ENCODE results near the gene MNAT1. TPM values are rescaled to one million over a fixed set of nuclear protein-coding genes. Genes with fewer than 3 reads are reported as not detected.
"Not testable (repeated sequence)": the region's sequence is repeated elsewhere in the genome, so short reads cannot be mapped to it uniquely, and the experiment has no call there.

Gene MNAT1
- total RNA-seq, 1 donor from 2014 or later: 40.4 TPM

DNA sequence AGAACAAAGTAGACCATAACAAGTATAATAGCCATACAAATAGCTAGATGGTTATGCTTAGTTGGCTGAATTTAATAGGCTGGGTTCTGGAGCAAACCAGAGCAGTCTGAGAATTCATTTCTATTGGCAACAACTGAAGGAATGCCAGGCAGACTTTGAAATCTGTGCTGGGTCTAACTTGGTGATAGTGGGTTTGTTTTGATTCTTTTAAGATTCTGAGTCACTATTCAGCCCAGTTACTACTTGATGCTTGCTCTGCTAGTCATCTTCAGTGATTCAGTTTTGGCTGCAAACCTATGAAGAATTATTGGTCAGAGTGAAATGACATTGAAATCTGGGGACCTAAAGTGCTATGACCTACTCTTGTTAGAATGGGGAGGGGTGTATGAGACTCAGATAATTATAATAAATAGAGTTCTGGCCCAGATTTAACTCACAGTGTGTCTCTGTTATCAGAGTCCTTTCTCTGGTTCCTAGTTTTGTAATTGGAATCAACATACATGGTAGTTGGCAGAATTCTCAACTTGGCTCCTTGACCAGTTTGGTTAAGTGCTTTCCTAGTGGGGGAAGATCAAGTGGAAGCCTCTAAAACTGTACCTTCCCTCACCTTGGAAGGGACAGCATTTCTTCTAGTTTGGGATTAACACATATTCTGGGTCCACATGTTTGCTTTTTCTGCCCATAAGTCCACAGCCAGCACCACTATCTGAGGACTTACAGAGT lies 43.5 kb downstream of the MNAT1 start:
- H3K4me3 Mint-ChIP-seq: no peak overlapping the region
- DNase-seq (ENCODE audit: low spot score in 2 of 2, unreplicated experiment in 2 of 2): no peak
- H3K27ac Mint-ChIP-seq: no peak overlapping the region
- H3K4me1 Mint-ChIP-seq: no peaks in the 10 kb centered on the region
- H3K9me3 Mint-ChIP-seq: no peaks in the 10 kb centered on the region
- H3K27me3 Mint-ChIP-seq (ENCODE audit: low read depth): no peaks in the 10 kb centered on the region
- peaks cover 2% of the 10 kb centered on the region for H3K36me3 Mint-ChIP-seq
- TF ChIP-seq, protein P1, sequence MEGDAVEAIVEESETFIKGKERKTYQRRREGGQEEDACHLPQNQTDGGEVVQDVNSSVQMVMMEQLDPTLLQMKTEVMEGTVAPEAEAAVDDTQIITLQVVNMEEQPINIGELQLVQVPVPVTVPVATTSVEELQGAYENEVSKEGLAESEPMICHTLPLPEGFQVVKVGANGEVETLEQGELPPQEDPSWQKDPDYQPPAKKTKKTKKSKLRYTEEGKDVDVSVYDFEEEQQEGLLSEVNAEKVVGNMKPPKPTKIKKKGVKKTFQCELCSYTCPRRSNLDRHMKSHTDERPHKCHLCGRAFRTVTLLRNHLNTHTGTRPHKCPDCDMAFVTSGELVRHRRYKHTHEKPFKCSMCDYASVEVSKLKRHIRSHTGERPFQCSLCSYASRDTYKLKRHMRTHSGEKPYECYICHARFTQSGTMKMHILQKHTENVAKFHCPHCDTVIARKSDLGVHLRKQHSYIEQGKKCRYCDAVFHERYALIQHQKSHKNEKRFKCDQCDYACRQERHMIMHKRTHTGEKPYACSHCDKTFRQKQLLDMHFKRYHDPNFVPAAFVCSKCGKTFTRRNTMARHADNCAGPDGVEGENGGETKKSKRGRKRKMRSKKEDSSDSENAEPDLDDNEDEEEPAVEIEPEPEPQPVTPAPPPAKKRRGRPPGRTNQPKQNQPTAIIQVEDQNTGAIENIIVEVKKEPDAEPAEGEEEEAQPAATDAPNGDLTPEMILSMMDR (IDR thresholded peaks at IDR 0.05; ENCODE audit: unreplicated experiment): no peak

DNA sequence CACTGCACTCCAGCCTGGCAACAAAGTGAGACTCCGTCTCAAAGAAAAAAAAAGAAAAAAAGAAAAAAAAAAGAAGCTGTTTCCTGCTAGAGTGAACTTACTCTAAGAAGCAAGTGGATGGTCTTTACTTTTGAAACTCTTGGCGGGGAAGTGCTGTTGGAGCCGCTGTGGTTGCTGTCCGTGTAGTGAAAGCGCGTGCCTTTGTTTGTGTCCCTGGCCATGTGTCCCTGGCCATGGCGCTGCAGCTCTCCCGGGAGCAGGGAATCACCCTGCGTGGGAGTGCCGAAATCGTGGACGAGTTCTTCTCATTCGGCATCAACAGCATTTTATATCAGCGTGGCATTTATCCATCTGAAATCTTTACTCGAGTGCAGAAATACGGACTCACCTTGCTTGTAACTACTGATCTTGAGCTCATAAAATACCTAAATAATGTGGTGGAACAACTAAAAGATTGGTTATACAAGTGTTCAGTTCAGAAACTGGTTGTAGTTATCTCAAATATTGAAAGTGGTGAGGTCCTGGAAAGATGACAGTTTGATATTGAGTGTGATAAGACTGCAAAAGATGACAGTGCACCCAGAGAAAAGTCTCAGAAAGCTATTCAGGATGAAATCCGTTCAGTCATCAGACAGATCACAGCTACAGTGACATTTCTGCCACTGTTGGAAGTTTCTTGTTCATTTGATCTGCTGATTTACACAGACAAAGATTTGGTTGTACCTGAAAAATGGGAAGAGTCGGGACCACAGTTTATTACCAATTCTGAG lies 45.4 kb downstream of the MNAT1 start:
- not testable (repeated sequence) for H3K9me3 Mint-ChIP-seq; H3K27me3 Mint-ChIP-seq (ENCODE audit: low read depth); H3K27ac Mint-ChIP-seq; DNase-seq (ENCODE audit: low spot score in 2 of 2, unreplicated experiment in 2 of 2); H3K36me3 Mint-ChIP-seq; H3K4me1 Mint-ChIP-seq; H3K4me3 Mint-ChIP-seq

DNA sequence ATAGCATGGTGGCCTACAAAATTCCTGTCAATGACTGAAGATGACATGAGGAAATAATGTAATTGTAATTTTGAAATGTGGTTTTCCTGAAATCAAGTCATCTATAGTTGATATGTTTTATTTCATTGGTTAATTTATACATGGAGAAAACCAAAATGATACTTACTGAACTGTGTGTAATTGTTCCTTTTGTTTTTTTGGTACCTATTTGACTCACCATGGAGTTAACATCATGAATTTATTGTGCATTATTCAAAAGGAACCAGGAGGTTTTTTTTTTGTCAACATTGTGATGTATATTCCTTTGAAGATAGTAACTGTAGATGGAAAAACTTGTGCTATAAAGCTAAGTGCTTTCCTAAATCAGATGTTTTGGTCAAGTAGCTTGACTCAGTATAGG lies 46.0 kb downstream of the MNAT1 start:
- H3K4me1 Mint-ChIP-seq; H3K27me3 Mint-ChIP-seq (ENCODE audit: low read depth); H3K36me3 Mint-ChIP-seq; H3K9me3 Mint-ChIP-seq; H3K4me3 Mint-ChIP-seq; H3K27ac Mint-ChIP-seq; DNase-seq (ENCODE audit: low spot score in 2 of 2, unreplicated experiment in 2 of 2): not testable (repeated sequence)

DNA sequence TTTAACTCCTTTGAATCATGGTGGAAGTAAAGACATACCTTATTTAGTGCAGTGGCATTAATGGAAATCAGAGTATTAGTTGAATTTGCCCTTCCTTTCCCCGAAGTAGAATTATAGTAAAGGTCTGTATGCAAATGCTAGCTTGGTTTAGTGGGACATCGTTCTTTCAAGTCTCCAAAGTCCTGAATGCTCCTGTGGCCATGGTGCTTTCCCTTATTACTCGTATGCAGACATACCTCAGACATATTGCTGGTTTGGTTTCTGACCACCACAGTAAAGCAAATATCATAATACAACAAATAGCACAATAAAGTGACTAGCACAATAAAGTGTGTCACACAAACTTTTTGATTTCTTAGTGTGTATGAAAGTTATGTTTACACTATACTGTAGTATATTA lies 52.3 kb downstream of the MNAT1 start:
- TF ChIP-seq, protein P1 (IDR thresholded peaks at IDR 0.05; ENCODE audit: unreplicated experiment): no peak
- Mint-ChIP-seq H3K27ac (no peak overlapping the region), H3K9me3 (peaks cover 4% of the 10 kb centered on the region), H3K27me3 (ENCODE audit: low read depth) (no peaks in the 10 kb centered on the region), H3K4me3 (no peak overlapping the region), H3K36me3 (peaks cover 13% of the 10 kb centered on the region), H3K4me1 (no peaks in the 10 kb centered on the region)
- no peak for DNase-seq (ENCODE audit: low spot score in 2 of 2, unreplicated experiment in 2 of 2)

DNA sequence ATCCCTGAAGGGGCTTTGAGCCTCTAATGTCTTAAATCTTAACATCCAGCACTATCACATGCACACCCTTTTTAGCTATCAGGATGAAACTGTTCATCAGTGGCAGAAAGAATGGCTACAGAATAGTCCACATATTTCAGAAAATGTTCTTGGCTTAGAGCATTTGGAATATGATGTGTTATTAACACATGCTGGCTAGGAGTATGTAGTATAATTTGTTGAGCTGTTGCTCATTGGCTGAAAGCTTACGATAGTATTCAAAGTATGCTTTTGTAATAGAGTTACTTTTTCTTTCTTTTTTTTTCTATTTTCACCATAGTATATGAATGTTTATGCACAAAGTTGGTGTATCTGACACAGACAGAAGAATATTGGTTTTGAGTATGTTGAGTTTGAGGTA lies 55.1 kb downstream of the MNAT1 start:
- no peak overlapping the region for H3K27ac Mint-ChIP-seq
- H3K4me3 Mint-ChIP-seq: no peak overlapping the region
- peaks cover 4% of the 10 kb centered on the region for H3K9me3 Mint-ChIP-seq
- TF ChIP-seq, protein P1 (IDR thresholded peaks at IDR 0.05; ENCODE audit: unreplicated experiment): no peak
- no peaks in the 10 kb centered on the region for H3K4me1 Mint-ChIP-seq
- H3K36me3 Mint-ChIP-seq: peaks cover 13% of the 10 kb centered on the region
- no peak for DNase-seq (ENCODE audit: low spot score in 2 of 2, unreplicated experiment in 2 of 2)
- H3K27me3 Mint-ChIP-seq (ENCODE audit: low read depth): no peaks in the 10 kb centered on the region

DNA sequence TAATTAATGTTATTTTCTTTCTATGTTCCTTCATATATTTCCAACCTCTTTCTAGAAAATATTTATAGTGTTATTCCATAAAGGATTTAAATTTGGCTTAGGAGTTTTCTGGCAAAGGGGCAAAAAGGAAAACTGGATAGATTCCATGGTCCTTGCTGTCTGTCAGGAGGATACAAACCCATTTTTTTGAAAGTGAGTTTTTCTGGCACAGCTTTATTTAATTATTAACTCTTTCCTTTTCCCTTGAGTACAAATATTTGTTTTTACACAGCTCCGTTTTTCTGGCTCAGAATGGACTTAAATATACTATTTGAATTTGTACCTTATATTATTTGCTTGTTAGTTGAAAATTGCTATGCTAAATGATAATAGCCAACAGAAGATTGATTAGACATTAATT lies 56.3 kb downstream of the MNAT1 start:
- no peak overlapping the region for H3K4me3 Mint-ChIP-seq
- H3K27me3 Mint-ChIP-seq (ENCODE audit: low read depth): no peaks in the 10 kb centered on the region
- H3K27ac Mint-ChIP-seq: no peak overlapping the region
- H3K36me3 Mint-ChIP-seq: peaks cover 16% of the 10 kb centered on the region
- TF ChIP-seq, protein P1 (IDR thresholded peaks at IDR 0.05; ENCODE audit: unreplicated experiment): no peak
- DNase-seq (ENCODE audit: low spot score in 2 of 2, unreplicated experiment in 2 of 2): no peak
- no peaks in the 10 kb centered on the region for H3K4me1 Mint-ChIP-seq
- peaks cover 4% of the 10 kb centered on the region for H3K9me3 Mint-ChIP-seq

Data from mesothelial cell of epicardium (in vitro differentiated cells).